Stimulated activated naive CD8-positive, alpha-beta T cell treated with anti-CD3 and anti-CD28 coated beads, Interleukin-15, amount 100 ng/mL, for 72 hours (primary cell): ENCODE measurements around the gene SIAH2.

ENCODE experiments used
- ATAC-seq: fragments of 150-1000 bp; cut with Tn5 transposase; 2 replicates; pipeline ENCODE4 v1.10.0; 2021; ENCODE audit warnings: mild to moderate bottlenecking, moderate library complexity
- DNase-seq, 2 donors: peaks; one replicate each; pipeline ENCODE4 v3.0.0; 2021 to 2022
- H3K27ac Mint-ChIP-seq, 2 donors: one replicate each; pipeline ENCODE4 v1.8.0; 2022; ENCODE audit warnings: mild to moderate bottlenecking in 2 of 2, mixed read lengths in 2 of 2, moderate library complexity in 2 of 2
- H3K27me3 Mint-ChIP-seq: one replicate; pipeline ENCODE4 v1.8.0; 2022; ENCODE audit warnings: mixed read lengths
- H3K4me1 Mint-ChIP-seq: one replicate; pipeline ENCODE4 v1.8.0; 2022; ENCODE audit warnings: mild to moderate bottlenecking, mixed read lengths
- H3K4me3 Mint-ChIP-seq, 2 donors: one replicate each; pipeline ENCODE4 v1.8.0; 2022; ENCODE audit warnings: mild to moderate bottlenecking in 2 of 2, mixed read lengths in 2 of 2, moderate library complexity in 1 of 2
- H3K9me3 Mint-ChIP-seq, 2 donors: one replicate each; pipeline ENCODE4 v1.8.0; 2022; ENCODE audit warnings: mixed read lengths in 2 of 2

Gene SIAH2

GRCh38 chr3:150703756-150704344 is 59.1 kb downstream of the SIAH2 start, which contains the start of gene ERICH6:
Gene ERICH6, minus strand, starts transcription at chr3:150703920. Its CDS starts 22 bp downstream, at chr3:150703898.
- no peaks in the 10 kb centered on the region for H3K27me3 Mint-ChIP-seq
- H3K27ac Mint-ChIP-seq: peak within 1 kb of the TSS; percentile 97 to 99
- H3K4me1 Mint-ChIP-seq: peaks cover 42% of the 10 kb centered on the region
- ATAC-seq (peak; percentile 97), DNase-seq (peak; percentile 86 to 91)
- peaks cover 4 to 8% of the 10 kb centered on the region in 2 donors for H3K9me3 Mint-ChIP-seq
- H3K4me3 Mint-ChIP-seq: peak within 1 kb of the TSS; percentile 94 to 96

- peak overlapping the region; percentile 94 to 96 for H3K4me3 Mint-ChIP-seq
- H3K9me3 Mint-ChIP-seq: peaks cover 4 to 8% of the 10 kb centered on the region in 2 donors
- H3K27ac Mint-ChIP-seq: peak overlapping the region; percentile 77 to 99
- DNase-seq (peak in 1 of 2 donors; percentile 35), ATAC-seq (peak; percentile 70)
- H3K27me3 Mint-ChIP-seq: no peaks in the 10 kb centered on the region
- peaks cover 42% of the 10 kb centered on the region for H3K4me1 Mint-ChIP-seq
Observed at GRCh38 chr3:150703299-150703755, 59.6 kb downstream of the SIAH2 start.

- Mint-ChIP-seq H3K27ac (no peak overlapping the region), H3K9me3 (no peaks in the 10 kb centered on the region), H3K27me3 (no peaks in the 10 kb centered on the region), H3K4me3 (no peak overlapping the region), H3K4me1 (peaks cover 37% of the 10 kb centered on the region)
- DNase-seq: no peak
- no peak for ATAC-seq
Observed at GRCh38 chr3:150699068-150699639, 63.8 kb downstream of the SIAH2 start.

- no peak overlapping the region for H3K4me3 Mint-ChIP-seq
- H3K9me3 Mint-ChIP-seq: peaks cover 0 to 5% of the 10 kb centered on the region in 2 donors
- H3K4me1 Mint-ChIP-seq: peaks cover 31% of the 10 kb centered on the region
- no peak for DNase-seq
- H3K27me3 Mint-ChIP-seq: no peaks in the 10 kb centered on the region
- ATAC-seq: no peak
- no peak overlapping the region for H3K27ac Mint-ChIP-seq
Observed at GRCh38 chr3:150697646-150698045, 65.3 kb downstream of the SIAH2 start.

GRCh38 chr3:150691414-150692040 is 71.4 kb downstream of the SIAH2 start:
- Mint-ChIP-seq H3K27ac (no peak overlapping the region), H3K4me1 (peaks cover 5% of the 10 kb centered on the region), H3K4me3 (no peak overlapping the region), H3K9me3 (peaks cover 0 to 11% of the 10 kb centered on the region in 2 donors), H3K27me3 (peaks cover 7% of the 10 kb centered on the region)
- no peak for ATAC-seq
- DNase-seq: no peak
